G401 (cell line): ENCODE data around the gene PLEKHO1. TPM values are rescaled to one million over a fixed set of nuclear protein-coding genes. Genes with fewer than 3 reads are reported as not detected.

Source experiments
- total RNA-seq: library from RNA; depleted of rRNA; stranded (reverse); fragments of >200 nt; shearing (Covaris generic); gene quantifications from 2 replicates; pipeline ENCODE4 v1.2.3, GENCODE V29; 2014; rRNA removed

The PLEKHO1 gene
- total RNA-seq, 1 experiment from 2014 or later, result 42.9 TPM

Other genes with a start within 250 kb of the PLEKHO1 start
- 26.9 and 36.8 TPM in 2 replicates for gene SV2A, start 232.1 kb upstream of the PLEKHO1 start, total RNA-seq
- 20.3 and 23.3 TPM in 2 replicates for gene SF3B4, start 222.1 kb upstream of the PLEKHO1 start, total RNA-seq
- gene MTMR11, start 213.0 kb upstream of the PLEKHO1 start, total RNA-seq, result 7.8 and 8.4 TPM in 2 replicates
- 6.0 and 11.9 TPM in 2 replicates for gene OTUD7B, start 139.2 kb upstream of the PLEKHO1 start, total RNA-seq
- gene VPS45, start 82.1 kb upstream of the PLEKHO1 start, total RNA-seq, result 35.3 and 43.2 TPM in 2 replicates
- 40.8 and 55.2 TPM in 2 replicates for gene ANP32E, start 86.2 kb downstream of the PLEKHO1 start, total RNA-seq
- 20.7 and 42.6 TPM in 2 replicates for gene CA14, start 107.9 kb downstream of the PLEKHO1 start, total RNA-seq
- 162 and 193 TPM in 2 replicates for gene APH1A, start 119.1 kb downstream of the PLEKHO1 start, total RNA-seq
- gene C1orf54, start 122.9 kb downstream of the PLEKHO1 start, total RNA-seq, result 2.3 and 4.6 TPM in 2 replicates
- gene CIART, start 132.6 kb downstream of the PLEKHO1 start, total RNA-seq, result 9.5 and 11.7 TPM in 2 replicates
- 73.2 and 92.0 TPM in 2 replicates for gene MRPS21, start 143.9 kb downstream of the PLEKHO1 start, total RNA-seq
- 42.0 and 52.9 TPM in 2 replicates for gene PRPF3, start 171.6 kb downstream of the PLEKHO1 start, total RNA-seq
- 5.4 and 5.6 TPM in 2 replicates for gene RPRD2, start 214.2 kb downstream of the PLEKHO1 start, total RNA-seq